Tibial nerve (tissue), 4 donors: ENCODE data around the gene SUPT3H. TPM values are rescaled to one million over a fixed set of nuclear protein-coding genes. Genes with fewer than 3 reads are reported as not detected.

ENCODE experiments used
- DNase-seq, 2 donors: peaks; one replicate each; pipeline ENCODE4 v3.0.0-alpha.2; 2019; ENCODE audit warnings: low spot score in 2 of 2
- H3K27ac ChIP-seq, 4 donors: fragments of 200-600 bp; sonication (generic) in 3 of 4; one replicate each; pipeline ENCODE4 v1.5.1; 2017 to 2019; ENCODE audit warnings: mild to moderate bottlenecking in 1 of 4
- H3K27me3 ChIP-seq, 2 donors: fragments of 200-600 bp; sonication (generic) in 1 of 2; one replicate each; pipeline versions ENCODE4 v1.5.1 to v1.6.0; 2017 to 2019
- H3K36me3 ChIP-seq, 3 donors: fragments of 200-600 bp; sonication (generic); one replicate each; pipeline ENCODE4 v1.5.1; 2018 to 2019
- H3K4me1 ChIP-seq, 4 donors: fragments of 200-600 bp; sonication (generic) in 3 of 4; one replicate each; pipeline ENCODE4 v1.5.1; 2017 to 2019
- H3K4me3 ChIP-seq, 4 donors: fragments of 200-600 bp; sonication (generic) in 3 of 4; one replicate each; pipeline ENCODE4 v1.5.1; 2017 to 2019; ENCODE audit warnings: mild to moderate bottlenecking in 1 of 4, moderate library complexity in 1 of 4
- H3K9me3 ChIP-seq, 4 donors: fragments of 200-600 bp; sonication (generic) in 3 of 4; one replicate each; pipeline ENCODE4 v1.5.1; 2017 to 2019
- CTCF ChIP-seq, 5 experiments: fragments of 200-600 bp in 3 of 5; fragments of 450-650 bp in 2 of 5; sonication (generic) in 3 of 5; IDR thresholded peaks; one replicate each; pipeline ENCODE4 v1.5.1; 2016 to 2019; ENCODE audit warnings: antibody characterized with exemption in 5 of 5, mild to moderate bottlenecking in 3 of 5, moderate library complexity in 2 of 5
- EP300 ChIP-seq, 2 donors: sonication (generic); formaldehyde crosslinking; IDR thresholded peaks; one replicate each; pipeline ENCODE4 v1.6.1; 2017; ENCODE audit warnings: antibody characterized with exemption in 2 of 2, mild to moderate bottlenecking in 1 of 2
- POLR2A ChIP-seq, 2 donors: fragments of 450-650 bp; IDR thresholded peaks; one replicate each; pipeline ENCODE4 v1.6.1; 2017; ENCODE audit warnings: antibody characterized with exemption in 2 of 2, mild to moderate bottlenecking in 2 of 2, moderate library complexity in 2 of 2
- WGBS, 2 donors: methylation state at CpG; one replicate each; pipeline ENCODE4 v1.1.5; 2018; 5-methylcytosine and 5-hydroxymethylcytosine counted together
- total RNA-seq, 4 donors: library from RNA; depleted of rRNA; stranded (reverse); fragments of >200 nt; gene quantifications; one replicate each; pipeline ENCODE4 v1.1.0, GENCODE V29; 2016

SUPT3H gene
- total RNA-seq = 10 to 100 TPM in 3 of 4 donors, 1 to 10 TPM in 1; 6.6 to 16.5 (median 14.8) TPM

- 0 to 1% methylated on average over 63 to 72 of the region's 75 CpGs for WGBS, 2 donors
- peak; percentile 72 to 82 for TF ChIP-seq POLR2A (IDR thresholded peaks at IDR 0.05)
- TF ChIP-seq EP300 (IDR thresholded peaks at IDR 0.05) = peak in 1 of 2 donors; percentile 89
- TF ChIP-seq CTCF (IDR thresholded peaks at IDR 0.05) = peak in 4 of 5 experiments; percentile 18 to 50 (median 42)
Measured at GRCh38 chr6:45377554-45378333, at the start of gene SUPT3H. SUPT3H (minus strand) TSS chr6:45377934.

GRCh38 chr6:45426251-45426650, 48.5 kb upstream of the SUPT3H start:
- no peak for TF ChIP-seq POLR2A (IDR thresholded peaks at IDR 0.05)
- no peak for TF ChIP-seq EP300 (IDR thresholded peaks at IDR 0.05)
- no peak for TF ChIP-seq CTCF (IDR thresholded peaks at IDR 0.05)
- peaks cover 0 to 43% (median 6%) of the 10 kb centered on the region in 4 donors for H3K4me1 ChIP-seq
- no peaks in the 10 kb centered on the region for H3K36me3 ChIP-seq
- H3K27ac ChIP-seq = peak overlapping the region in 2 of 4 donors; percentile 17 to 33
- H3K4me3 ChIP-seq = no peak overlapping the region
- no peaks in the 10 kb centered on the region for H3K9me3 ChIP-seq
- DNase-seq = no peak
- peaks cover 0 to 4% of the 10 kb centered on the region in 2 donors for H3K27me3 ChIP-seq
- 72 to 76% methylated on average over 4 of the region's 4 CpGs for WGBS, 2 donors

More at GRCh38 chr6:45377554-45378333, at the start of gene SUPT3H:
- H3K36me3 ChIP-seq = no peaks in the 10 kb centered on the region
- peak within 1 kb of the TSS; percentile 96 to 100 (median 98) for H3K27ac ChIP-seq
- no peaks in the 10 kb centered on the region for H3K27me3 ChIP-seq
- DNase-seq = peak; percentile 76 to 82
- H3K9me3 ChIP-seq = no peaks in the 10 kb centered on the region
- peak within 1 kb of the TSS; percentile 81 to 95 (median 90) for H3K4me3 ChIP-seq
- H3K4me1 ChIP-seq = peaks cover 0 to 25% (median 4%) of the 10 kb centered on the region in 4 donors

- Histone ChIP-seq H3K36me3 (no peaks in the 10 kb centered on the region), H3K27me3 (peaks cover 0 to 13% of the 10 kb centered on the region in 2 donors), H3K4me1 (peaks cover 0 to 59% (median 10%) of the 10 kb centered on the region in 4 donors), H3K27ac (peak overlapping the region; percentile 69 to 97 (median 94)), H3K9me3 (no peaks in the 10 kb centered on the region), H3K4me3 (peak overlapping the region; percentile 60 to 87 (median 72))
- WGBS, 2 donors = 42% methylated on average over 6 of the region's 6 CpGs
- DNase-seq = no peak
- TF ChIP-seq EP300 (IDR thresholded peaks at IDR 0.05) (no peak), CTCF (IDR thresholded peaks at IDR 0.05) (no peak), POLR2A (IDR thresholded peaks at IDR 0.05) (no peak)
Measured at GRCh38 chr6:45424451-45424861, 46.7 kb upstream of the SUPT3H start.

- Histone ChIP-seq H3K4me3 (peak overlapping the region; percentile 60 to 87 (median 72)), H3K36me3 (no peaks in the 10 kb centered on the region), H3K27ac (peak overlapping the region; percentile 69 to 97 (median 94)), H3K9me3 (no peaks in the 10 kb centered on the region), H3K27me3 (peaks cover 0 to 13% of the 10 kb centered on the region in 2 donors), H3K4me1 (peaks cover 0 to 62% (median 10%) of the 10 kb centered on the region in 4 donors)
- TF ChIP-seq CTCF (IDR thresholded peaks at IDR 0.05) (no peak), EP300 (IDR thresholded peaks at IDR 0.05) (no peak), POLR2A (IDR thresholded peaks at IDR 0.05) (no peak)
- no peak for DNase-seq
- 30 to 35% methylated on average over 26 to 38 of the region's 38 CpGs for WGBS, 2 donors
Measured at GRCh38 chr6:45423824-45424450, 46.2 kb upstream of the SUPT3H start.
